Measurements from ENCODE around the gene LRRC26. TPM values are rescaled to one million over a fixed set of nuclear protein-coding genes. Genes with fewer than 3 reads are reported as not detected.

LRRC26 gene
- total and polyA plus RNA-seq, 2 of the 13 experiments (the other 11 are each of a cell fraction or from before 2014, with no cell fraction given), result not detected

- Histone ChIP-seq H3K36me3 (replicated peaks in 1 of 2; ENCODE audit: control insufficient read depth in 1 of 2, insufficient read depth in 2 of 2, low read length in 2 of 2) (peaks cover 8 to 11% of the 10 kb centered on the region in 2 experiments; a peak in 4 of 5 replicates), H2AFZ (ENCODE audit: low read length) (no peak overlapping the region), H3K27me3 (ENCODE audit: control insufficient read depth in 1 of 2, insufficient read depth in 2 of 2, low read length in 2 of 2) (peaks cover 0 to 7% of the 10 kb centered on the region in 2 experiments; a peak in 2 of 5 replicates), H3K4me1 (ENCODE audit: insufficient read depth, low read length) (no peaks in the 10 kb centered on the region), H3K4me3 (replicated peaks in 1 of 3; ENCODE audit: insufficient read depth in 1 of 3, low read depth in 2 of 3, low read length in 3 of 3) (no peak overlapping the region), H3K9ac (ENCODE audit: insufficient read depth, low read depth, low read length) (no peak overlapping the region), H3K79me2 (ENCODE audit: insufficient read depth, low read length) (no peaks in the 10 kb centered on the region), H3K9me3 (ENCODE audit: low read length) (no peaks in the 10 kb centered on the region), H3K4me2 (ENCODE audit: low read depth, low read length) (no peak overlapping the region), H3K27ac (ENCODE audit: extremely low read length, insufficient read depth, low read length) (no peak overlapping the region), H4K20me1 (ENCODE audit: insufficient read depth, low read length) (no peaks in the 10 kb centered on the region)
- FAIRE-seq (peak; percentile 59), DNase-seq (ENCODE audit: low spot score) (peak; percentile 49), ATAC-seq (peak; percentile 69)
- CTCF ChIA-PET (ENCODE audit: low intra/inter-chr PET ratio, low total read pairs), result interaction anchor here (1.1 to 1.5 kb wide), 3 partner anchors 51 to 60 kb away, joined by 3 to 8 read pairs (median 3); partner anchors contain the start of gene RNF224
- in situ Hi-C loops (cut with HindIII; ENCODE audit: extremely low pct_ligation_motif_present, low pct_unique_long_range_greater_than_20kb) (no loop called here), intact Hi-C loops (cut with micrococcal nuclease; ENCODE audit: unreplicated experiment) (loop anchor here (10.0 kb wide), 1 partner anchor 62 kb away; the partner anchor contains the start of gene DPP7)
- BruUV-seq (replicated peaks), result no TSS peak
- 36% methylated on average over 13 of the region's 17 CpGs for WGBS (ENCODE audit: low lambda C conversion rate)
- POLR2A ChIA-PET, result interaction anchor here (0.8 to 1.6 kb wide), 8 partner anchors 12 to 101 kb away, joined by 3 to 7 read pairs (median 3); partner anchors contain the start of genes ANAPC2, MAN1B1, RNF224 and SSNA1
- TF ChIP-seq TEAD3 (CRISPR knock-in tag; optimal IDR thresholded peaks at IDR 0.05; ENCODE audit: borderline replicate concordance), result peak; percentile 45
- TF ChIP-seq, protein P1, sequence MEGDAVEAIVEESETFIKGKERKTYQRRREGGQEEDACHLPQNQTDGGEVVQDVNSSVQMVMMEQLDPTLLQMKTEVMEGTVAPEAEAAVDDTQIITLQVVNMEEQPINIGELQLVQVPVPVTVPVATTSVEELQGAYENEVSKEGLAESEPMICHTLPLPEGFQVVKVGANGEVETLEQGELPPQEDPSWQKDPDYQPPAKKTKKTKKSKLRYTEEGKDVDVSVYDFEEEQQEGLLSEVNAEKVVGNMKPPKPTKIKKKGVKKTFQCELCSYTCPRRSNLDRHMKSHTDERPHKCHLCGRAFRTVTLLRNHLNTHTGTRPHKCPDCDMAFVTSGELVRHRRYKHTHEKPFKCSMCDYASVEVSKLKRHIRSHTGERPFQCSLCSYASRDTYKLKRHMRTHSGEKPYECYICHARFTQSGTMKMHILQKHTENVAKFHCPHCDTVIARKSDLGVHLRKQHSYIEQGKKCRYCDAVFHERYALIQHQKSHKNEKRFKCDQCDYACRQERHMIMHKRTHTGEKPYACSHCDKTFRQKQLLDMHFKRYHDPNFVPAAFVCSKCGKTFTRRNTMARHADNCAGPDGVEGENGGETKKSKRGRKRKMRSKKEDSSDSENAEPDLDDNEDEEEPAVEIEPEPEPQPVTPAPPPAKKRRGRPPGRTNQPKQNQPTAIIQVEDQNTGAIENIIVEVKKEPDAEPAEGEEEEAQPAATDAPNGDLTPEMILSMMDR (CRISPR knock-in tag; IDR thresholded peaks at IDR 0.05), result peak; percentile 76
- no peak for TF ChIP-seq GABPB1 (CRISPR knock-in tag; IDR thresholded peaks at IDR 0.05)
- no peak for TF ChIP-seq ZNF570 (CRISPR knock-in tag; IDR thresholded peaks at IDR 0.05; ENCODE audit: borderline replicate concordance)
- TF ChIP-seq STAG1 (CRISPR knock-in tag; IDR thresholded peaks at IDR 0.05), result peak; percentile 70
- TF ChIP-seq SMC3 (IDR thresholded peaks at IDR 0.05; ENCODE audit: low read length), result 0 out of 2 replicates have a peak, but pooled peaks have one; percentile 20
- no peak for TF ChIP-seq ZNF253 (CRISPR knock-in tag; IDR thresholded peaks at IDR 0.05; ENCODE audit: borderline replicate concordance)
- TF ChIP-seq JDP2 (CRISPR knock-in tag; IDR thresholded peaks at IDR 0.05; ENCODE audit: borderline replicate concordance), result no peak
- TF ChIP-seq ZZZ3 (CRISPR knock-in tag; IDR thresholded peaks at IDR 0.05; ENCODE audit: borderline replicate concordance), result no peak
- TF ChIP-seq ZNF33A (CRISPR knock-in tag; IDR thresholded peaks at IDR 0.05; ENCODE audit: borderline replicate concordance), result no peak
- TF ChIP-seq, protein P2, sequence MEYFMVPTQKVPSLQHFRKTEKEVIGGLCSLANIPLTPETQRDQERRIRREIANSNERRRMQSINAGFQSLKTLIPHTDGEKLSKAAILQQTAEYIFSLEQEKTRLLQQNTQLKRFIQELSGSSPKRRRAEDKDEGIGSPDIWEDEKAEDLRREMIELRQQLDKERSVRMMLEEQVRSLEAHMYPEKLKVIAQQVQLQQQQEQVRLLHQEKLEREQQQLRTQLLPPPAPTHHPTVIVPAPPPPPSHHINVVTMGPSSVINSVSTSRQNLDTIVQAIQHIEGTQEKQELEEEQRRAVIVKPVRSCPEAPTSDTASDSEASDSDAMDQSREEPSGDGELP (IDR thresholded peaks at IDR 0.05; ENCODE audit: borderline replicate concordance, low read depth), result peak; percentile 13; the same call in 1 of the 2 replicates
- TF ChIP-seq RBM22 (optimal IDR thresholded peaks at IDR 0.05; ENCODE audit: low read length), result no peak
- 0 out of 2 replicates have a peak, but pooled peaks have one; percentile 21 for TF ChIP-seq PATZ1 (CRISPR knock-in tag; IDR thresholded peaks at IDR 0.05)
- TF ChIP-seq ZBTB44 (CRISPR knock-in tag; IDR thresholded peaks at IDR 0.05), result no peak
Measured at GRCh38 chr9:137176302-137177182, 6.7 kb upstream of the LRRC26 start.

All from HepG2 (cell line).